Subcutaneous adipose tissue (tissue), 4 donors: ENCODE results near the gene FRYL. TPM values are rescaled to one million over a fixed set of nuclear protein-coding genes. Genes with fewer than 3 reads are reported as not detected.

Source experiments
- total RNA-seq, 4 donors: library from RNA; depleted of rRNA; stranded (reverse); fragments of >200 nt; gene quantifications; one replicate each; pipeline ENCODE4 v1.1.0, GENCODE V29; 2016
- TF ChIP-seq, protein P1 (sequence below): fragments of 450-650 bp; IDR thresholded peaks from one replicate; pipeline ENCODE4 v1.5.1; 2016; ENCODE audit warnings: low read depth, mild to moderate bottlenecking, control low read depth, antibody characterized with exemption, moderate library complexity

The FRYL gene
- total RNA-seq, 4 donors from 2014 or later: 69.1 to 140 (median 90.0) TPM

DNA sequence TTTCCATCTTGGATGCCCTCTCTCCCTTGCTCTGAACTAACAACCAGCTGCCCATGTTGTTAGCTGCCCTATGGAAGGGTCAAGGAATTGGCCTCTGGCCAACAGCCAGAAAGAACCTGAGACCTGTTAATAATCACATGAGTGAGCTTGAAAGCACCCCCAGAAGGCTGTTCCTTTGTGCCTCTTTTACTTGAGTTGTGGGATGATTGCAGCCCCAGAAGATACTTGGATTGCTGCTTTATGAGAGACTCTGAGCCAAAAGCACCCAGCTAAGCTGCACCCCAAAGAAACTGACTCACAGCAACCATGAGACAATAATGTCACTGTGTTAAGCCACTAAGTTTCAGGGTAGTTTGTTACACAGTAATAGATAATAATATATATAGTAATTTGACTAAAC is 73.3 kb downstream of the FRYL start:
- TF ChIP-seq, protein P1, sequence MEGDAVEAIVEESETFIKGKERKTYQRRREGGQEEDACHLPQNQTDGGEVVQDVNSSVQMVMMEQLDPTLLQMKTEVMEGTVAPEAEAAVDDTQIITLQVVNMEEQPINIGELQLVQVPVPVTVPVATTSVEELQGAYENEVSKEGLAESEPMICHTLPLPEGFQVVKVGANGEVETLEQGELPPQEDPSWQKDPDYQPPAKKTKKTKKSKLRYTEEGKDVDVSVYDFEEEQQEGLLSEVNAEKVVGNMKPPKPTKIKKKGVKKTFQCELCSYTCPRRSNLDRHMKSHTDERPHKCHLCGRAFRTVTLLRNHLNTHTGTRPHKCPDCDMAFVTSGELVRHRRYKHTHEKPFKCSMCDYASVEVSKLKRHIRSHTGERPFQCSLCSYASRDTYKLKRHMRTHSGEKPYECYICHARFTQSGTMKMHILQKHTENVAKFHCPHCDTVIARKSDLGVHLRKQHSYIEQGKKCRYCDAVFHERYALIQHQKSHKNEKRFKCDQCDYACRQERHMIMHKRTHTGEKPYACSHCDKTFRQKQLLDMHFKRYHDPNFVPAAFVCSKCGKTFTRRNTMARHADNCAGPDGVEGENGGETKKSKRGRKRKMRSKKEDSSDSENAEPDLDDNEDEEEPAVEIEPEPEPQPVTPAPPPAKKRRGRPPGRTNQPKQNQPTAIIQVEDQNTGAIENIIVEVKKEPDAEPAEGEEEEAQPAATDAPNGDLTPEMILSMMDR: no peak

DNA sequence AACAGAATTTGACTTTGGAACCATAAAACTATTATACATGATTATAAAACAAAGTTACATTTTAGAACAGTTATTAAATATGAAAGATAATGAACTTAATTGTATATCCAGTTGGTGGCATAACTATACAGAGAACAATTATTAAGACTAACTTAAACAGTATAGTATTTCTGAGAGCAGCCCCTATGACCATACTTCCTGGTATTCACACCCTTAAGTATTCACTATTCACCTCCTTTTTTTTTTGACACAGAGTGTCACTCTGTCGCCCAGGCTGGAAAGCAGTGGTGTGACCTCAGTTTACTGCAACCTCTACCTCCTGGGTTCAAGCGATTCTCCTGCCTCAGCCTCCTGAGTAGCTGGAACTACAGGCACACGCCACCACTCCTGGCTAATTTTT is 74.5 kb downstream of the FRYL start:
- TF ChIP-seq, protein P1: no peak

DNA sequence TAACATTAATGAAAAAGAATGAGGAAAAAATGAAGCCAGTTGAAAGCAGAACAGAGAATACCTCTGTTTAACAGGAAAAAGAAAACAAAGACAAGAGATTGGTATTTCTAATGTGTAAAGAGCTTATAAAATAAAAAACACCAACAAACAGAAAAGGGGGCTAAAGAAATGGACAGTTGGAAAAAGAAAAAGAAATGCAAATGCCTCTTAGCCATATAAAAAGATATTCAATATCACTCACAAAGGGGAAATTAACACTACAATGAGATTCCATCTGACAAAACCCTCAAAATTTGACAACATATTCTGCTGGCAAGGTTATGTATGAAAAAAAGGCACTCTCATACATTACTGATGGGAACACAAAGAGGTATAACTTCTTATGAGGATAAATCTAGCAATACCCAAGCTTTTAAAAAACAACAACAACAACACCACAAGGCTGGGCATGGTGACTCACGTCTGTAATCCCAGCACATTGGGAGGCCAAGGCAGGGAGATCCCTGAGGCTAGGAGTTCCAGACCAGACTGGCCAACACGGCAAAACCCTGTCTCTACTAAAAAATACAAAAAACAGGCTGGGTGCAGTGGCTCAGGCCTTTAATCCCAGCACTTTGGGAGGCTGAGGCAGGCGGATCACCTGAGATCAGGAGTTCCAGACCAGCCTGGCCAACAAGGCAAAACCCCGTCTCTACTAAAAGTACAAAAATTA is 75.8 kb downstream of the FRYL start:
- TF ChIP-seq, protein P1: no peak

DNA sequence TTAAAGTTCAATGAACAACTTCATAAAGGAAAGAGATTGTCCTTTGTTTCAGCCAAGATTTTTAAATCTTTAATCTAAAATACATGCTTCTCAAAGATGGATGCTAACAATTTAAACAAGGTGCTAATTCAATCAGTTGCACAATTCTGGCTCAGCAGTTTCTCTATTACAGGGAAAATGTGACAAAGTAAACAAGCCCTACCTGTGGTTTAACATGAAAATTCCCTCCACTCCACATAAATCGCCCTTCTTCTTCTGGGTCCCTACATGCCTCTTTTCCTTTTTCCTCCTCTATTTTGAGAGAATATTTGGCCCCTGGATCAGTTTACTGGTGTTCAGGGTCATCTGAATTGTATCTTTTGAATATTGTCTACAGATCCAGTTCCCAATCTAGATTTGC is 80.6 kb downstream of the FRYL start:
- TF ChIP-seq, protein P1: no peak

DNA sequence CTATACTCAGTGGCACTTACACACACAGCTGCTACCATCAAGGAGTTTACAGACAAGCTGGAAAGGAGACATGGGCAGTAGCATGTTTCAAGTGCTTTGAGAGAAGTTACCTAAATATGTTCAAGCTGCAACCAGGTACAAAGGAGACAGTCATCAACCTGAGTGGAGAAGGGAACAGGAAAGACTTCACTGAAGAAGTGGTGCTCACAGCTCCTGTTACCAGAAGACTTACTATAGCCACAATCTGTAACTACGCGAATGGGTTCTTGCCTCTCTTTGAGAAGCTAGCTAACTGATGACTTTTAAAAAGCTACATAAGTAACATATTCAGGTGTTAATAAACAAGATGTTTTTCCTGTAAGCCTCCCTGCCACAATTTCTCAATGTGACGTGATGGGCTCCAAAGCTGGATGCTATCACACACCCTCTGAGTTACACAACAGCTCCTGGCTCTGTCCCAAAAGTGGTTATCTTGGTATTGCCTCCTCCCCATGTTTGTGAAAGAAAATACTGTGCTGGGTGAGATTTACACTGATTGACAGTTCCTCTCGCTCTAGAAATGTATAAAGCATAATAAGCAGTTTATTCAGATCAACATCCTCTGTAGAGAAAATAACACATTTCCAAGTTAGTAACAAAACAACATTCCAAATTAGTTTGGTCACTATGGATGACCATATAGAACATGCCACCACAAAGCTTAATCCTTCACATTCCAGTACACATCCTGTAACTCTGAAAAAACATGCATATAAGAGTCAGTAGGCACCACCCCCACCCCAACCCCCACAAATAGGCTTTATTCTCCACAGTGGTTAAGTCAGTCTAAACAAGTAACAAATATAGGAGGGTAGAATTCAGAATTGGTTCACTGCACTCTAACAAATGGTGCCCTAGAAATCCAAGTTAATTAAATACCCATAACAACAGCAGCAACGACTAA is 81.8 kb downstream of the FRYL start:
- TF ChIP-seq, protein P1: no peak

DNA sequence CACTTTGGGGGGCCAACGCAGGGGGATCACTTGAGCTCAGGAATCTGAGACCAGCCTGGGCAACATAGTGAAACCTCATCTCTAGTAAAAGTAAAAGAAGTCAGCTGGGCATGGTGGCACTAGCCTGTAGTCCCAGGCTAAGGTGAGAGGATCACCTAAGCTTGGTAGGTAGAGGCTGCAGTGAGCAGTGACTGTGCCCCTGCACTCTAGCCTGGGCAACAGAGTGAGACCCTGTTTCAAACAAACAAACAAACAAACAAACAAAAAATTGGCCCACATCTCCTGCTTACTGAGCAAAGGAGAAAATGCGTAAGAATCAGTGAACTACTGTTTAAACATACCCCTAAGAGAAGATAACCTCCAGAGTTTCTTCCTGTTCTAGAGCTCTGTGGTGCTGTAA is 85.3 kb downstream of the FRYL start:
- TF ChIP-seq, protein P1: no peak
